CD4-positive, alpha-beta T cell treated with Interleukin-15 for 4 hours (primary cell): ENCODE results near the gene CYB5R4.

Experiments used
- DNase-seq: peaks from one replicate; pipeline ENCODE4 v3.0.0-alpha.2; 2020; ENCODE audit warnings: low spot score

Gene CYB5R4

DNA sequence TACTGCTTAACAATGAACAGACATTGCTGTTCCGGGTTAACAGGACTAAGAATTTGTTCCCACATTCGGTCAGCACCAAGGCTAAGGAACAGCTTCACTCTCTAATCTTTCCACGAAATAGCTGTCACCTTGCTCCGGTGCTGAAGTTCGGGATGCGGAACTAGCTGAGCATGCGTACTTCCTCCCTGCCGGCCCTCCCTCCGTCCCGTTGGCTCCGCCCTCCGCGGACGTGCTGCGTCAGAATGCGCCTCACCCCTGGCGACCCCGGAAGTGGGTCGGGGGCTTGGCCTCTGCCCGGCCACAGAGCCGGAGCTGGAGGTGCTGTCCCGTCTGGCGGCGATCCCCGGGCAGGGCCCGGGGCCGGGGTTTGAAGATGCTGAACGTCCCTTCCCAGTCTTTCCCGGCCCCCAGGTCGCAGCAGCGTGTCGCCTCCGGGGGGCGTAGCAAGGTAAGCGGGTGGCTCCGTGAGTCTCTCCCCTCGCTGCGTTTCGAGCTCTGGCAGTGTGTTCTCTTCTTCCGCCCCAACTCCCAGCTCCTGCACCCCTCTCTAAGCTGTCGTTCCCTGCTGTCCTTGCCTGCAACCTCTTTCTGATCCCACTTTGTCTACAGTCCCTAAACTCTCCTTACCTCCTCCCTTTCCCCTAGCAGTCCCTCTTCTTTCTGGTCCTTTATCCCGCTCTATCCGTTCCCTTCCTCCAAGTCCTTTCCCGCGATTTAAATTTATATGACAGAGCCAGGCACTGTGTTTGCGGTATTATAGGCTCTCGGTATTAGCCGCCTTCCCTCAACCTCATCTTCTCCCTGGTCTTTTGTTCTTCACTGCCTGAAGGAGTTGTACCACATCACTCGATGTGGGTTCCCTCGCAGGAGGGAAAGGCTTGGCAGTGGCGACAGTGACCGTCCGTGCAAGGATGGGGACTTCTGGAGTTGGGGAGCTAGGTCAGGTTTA, at the start of gene CYB5R4:
TSS of gene CYB5R4 (plus strand) at position 280 of the 949 bp plus-strand sequence. CDS start at position 374, 94 bp downstream.
- peak; percentile 93 for DNase-seq

DNA sequence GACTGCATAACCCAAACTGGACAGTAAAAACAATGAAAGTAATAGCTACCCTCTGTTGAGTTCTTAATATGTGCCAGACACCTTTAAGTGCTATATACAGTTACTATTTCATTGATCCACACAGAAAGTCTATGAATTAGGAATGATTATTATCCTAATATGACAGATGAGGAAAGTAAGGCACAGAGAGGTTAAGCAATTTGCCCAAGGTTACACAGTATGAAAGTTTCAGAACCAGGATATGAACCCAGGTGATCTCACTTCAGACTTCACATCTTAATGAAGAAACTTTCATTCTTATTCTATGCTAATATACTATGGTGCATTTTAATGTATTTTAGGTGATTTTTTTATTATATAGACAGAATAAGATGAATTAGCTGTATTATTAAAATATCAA, 46.9 kb upstream of the CYB5R4 start:
- DNase-seq, result no peak

- DNase-seq, result no peak
Observed at GRCh38 chr6:83815631-83816272, 43.7 kb upstream of the CYB5R4 start.

GRCh38 chr6:83822629-83823169, 36.8 kb upstream of the CYB5R4 start:
- no peak for DNase-seq

DNA sequence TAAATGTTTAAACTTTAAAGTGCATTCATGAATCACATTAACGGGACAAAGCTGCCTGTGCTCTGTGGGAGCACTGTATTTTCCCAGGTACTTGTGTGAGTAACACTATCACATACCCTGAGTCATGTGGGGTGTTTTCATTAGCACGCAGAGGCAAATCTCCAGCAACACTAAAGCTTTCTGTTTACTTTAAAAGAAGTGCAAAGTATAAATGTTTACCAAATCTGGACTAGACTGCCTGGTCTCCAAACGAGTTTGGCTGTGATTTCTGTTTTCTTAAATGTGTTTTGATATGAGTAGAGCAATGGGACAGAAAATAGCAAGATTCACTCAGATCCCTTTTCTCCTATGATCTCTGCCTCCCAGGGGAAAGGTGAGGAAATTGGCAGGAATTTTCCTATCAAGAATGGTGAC, 35.1 kb upstream of the CYB5R4 start:
- DNase-seq, result no peak

GRCh38 chr6:83824831-83825230, 34.7 kb upstream of the CYB5R4 start:
- no peak for DNase-seq

- no peak for DNase-seq
Observed at GRCh38 chr6:83827050-83827449, 32.4 kb upstream of the CYB5R4 start.

DNA sequence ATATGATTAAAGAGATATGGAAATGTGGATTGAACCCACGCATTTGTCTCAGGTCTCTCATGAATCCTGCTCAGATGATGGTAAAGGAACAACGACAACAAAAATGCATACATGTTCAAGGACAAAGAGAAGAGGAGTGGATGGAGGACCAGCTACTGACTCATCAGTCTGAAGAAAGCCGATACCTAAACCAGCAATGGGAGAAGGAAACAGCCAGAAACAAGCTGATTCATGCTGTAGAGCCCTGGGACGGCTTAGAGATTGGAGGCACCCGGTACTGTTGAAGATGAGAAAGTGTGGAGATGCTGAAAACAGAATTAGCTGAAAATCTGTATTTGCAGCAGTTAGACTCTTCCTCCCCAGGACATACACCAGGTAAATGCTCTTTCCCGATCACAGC, 20.8 kb upstream of the CYB5R4 start:
- no peak for DNase-seq

DNA sequence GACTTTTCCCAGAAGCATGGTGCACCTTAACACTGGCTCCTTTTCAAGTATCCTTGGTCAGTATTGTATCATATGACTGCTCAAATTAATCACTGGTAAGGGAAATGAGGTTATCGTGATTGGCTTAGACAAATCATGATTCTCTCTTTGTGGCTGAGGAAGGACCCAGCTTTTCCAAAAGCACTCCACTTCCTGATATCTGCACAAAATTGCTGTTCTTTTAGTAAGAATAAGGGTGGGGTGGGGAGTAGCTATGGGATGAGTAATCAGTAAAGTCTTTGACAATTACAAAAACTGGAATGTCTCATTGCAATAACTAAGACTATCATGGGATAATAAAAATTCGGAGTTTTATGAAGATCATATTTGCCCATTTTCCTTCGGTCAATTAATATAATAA, 15.3 kb upstream of the CYB5R4 start:
- no peak for DNase-seq

DNA sequence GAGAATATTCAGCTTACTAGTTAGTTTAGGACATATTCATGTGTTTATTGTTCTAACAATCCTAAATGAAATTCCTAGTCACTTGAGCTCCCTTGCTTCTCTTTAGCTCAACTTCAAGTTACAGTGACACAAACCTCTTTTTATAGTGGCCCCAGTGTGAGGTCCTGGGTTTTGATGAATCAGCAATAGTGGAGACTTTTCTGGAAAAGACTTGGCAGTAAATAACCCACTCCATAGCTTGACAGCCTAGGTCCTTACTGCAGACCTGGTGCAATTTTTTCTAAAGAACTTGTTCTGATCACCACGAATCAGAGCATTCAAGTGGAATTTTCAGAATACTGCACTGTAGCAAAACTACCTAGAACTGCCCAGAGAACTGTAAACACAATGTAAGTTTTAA, 13.2 kb upstream of the CYB5R4 start:
- DNase-seq, result no peak

- no peak for DNase-seq
Observed at GRCh38 chr6:83847179-83847578, 12.3 kb upstream of the CYB5R4 start.

DNA sequence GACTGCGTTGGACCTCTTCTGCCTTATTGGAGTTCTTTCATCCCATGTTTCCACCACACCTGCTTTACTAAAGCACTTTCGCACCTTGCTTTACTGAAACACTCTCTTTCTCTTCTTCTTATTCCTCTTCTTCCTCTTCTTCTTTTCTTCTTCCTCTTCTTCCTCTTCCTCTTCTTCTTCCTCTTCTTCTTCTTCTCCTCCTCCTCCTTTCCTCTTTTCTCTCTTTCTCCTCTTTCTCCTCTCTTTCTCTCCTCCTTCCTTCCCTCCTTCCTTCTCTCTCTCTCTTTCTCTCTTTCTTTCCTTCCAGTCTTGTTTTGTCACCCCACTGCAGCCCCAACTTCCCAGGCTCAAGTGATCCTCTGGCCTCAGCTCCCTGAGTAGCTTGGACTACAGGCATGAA, 10.4 kb upstream of the CYB5R4 start:
- DNase-seq, result no peak

- DNase-seq, result no peak
Observed at GRCh38 chr6:83849610-83850009, 9.9 kb upstream of the CYB5R4 start.

DNA sequence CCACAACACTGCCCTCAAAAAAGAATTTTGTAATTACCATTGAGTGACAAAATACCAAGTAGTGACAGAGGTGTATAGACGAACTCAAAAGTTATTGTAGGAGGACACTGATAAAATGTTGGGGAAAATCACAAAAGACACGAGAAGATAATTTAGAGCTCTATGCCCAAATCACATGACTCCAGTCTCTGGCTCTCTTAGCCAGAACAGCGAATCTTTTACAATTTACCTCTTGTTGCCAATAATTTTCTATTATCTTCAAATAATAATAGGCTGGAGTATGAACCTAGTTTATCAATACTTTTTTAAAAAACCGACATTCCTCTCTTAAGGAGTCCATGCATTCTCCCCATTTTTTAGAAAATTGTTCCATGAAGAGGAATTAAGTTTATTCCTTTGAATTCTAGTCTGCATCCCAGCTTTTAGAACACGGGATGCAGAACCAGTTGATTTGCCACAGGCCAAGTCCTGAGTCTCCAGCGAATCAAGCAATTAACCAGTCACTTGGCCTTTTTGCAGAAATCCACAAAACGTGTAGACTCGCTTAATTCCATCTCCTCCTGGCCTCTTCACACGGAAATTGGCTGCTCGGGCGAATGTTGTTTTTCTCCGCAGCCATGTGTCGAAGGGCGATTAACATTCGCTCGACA, 6.8 kb upstream of the CYB5R4 start:
- no peak for DNase-seq

DNA sequence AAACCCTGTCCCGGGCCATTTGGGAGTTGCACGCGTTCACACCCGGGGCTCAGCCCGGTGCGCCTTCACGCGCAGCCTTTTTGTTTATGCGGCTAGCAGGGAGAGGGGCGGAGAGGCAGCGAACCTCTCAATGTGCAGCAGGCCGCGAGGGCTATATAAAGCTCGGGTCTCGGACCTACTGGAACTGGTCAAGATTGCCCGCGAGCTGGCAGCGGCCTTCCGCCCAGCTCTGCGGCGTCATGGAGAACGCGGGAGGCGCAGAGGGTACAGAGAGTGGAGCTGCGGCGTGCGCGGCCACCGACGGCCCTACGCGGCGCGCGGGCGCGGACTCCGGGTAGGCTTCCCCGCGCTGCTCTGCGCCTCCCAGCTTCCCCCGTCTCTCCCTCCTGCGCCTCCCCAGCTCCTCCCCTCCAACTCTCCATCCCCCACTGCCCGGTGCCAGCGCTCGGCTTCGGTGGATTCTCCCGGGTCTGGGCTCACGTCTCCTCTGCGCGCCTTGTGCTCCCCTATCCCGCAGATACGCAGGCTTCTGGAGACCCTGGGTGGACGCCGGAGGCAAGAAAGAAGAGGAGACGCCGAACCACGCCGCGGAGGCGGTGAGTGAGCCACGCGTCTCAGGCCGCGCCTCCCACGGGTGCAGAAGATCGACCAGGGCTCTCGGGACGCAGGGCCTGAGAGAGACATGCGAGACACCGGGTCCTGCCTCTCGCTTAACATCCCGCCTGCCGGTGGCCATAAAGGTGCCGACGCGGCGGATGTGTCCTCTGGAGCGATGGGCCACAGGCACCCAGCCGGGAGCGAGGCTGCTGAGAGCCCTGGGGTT, 6.1 kb upstream of the CYB5R4 start, which contains the start of gene RIPPLY2:
TSS of gene RIPPLY2 (plus strand) at position 183 of the 823 bp plus-strand sequence. CDS start at position 240, 57 bp downstream.
- no peak for DNase-seq

DNA sequence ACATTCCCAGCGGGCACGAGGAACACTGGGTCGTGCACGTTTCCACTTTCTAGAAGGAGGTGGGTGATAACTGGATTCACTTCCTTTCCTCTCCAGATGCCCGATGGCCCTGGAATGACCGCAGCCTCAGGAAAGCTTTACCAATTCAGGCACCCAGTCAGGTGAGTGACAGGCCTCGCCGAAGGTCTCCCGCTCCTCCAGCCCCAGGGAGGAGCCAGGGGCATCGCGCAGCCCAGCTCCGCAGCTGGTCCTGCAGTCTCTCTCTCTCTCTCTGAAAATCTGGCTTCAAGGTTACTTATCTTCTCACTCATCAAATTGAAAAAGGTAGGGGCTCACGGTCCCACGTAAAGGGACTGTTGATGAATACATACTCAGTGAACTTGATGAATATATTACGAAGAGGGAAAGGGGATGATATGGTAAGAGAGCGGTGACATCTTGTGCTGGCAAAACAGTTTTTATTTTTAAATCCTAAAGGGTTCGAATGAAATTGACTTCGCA, 5.4 kb upstream of the CYB5R4 start:
- DNase-seq, result no peak

DNA sequence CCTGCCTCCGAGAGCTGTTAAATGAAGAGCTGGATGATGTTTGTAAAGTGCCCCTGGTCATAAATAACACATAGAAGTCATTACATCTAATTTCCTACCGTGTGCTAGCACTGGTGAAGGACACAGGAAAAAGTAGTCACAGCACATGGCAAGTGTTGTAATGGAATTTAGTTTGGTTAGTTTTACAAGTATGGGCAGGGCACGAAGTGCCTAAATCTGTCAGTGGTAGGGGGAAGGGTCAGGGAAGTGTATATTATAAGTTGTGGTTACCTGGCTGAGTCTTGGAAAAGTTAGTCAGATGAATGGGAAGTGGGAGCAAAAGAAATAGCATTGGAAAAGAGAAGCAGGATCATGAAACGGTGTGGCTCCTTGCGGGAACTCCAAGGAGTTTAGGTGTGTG, 4.7 kb upstream of the CYB5R4 start:
- no peak for DNase-seq

GRCh38 chr6:83860359-83860755, 868 bp downstream of the CYB5R4 start:
- DNase-seq, result no peak

GRCh38 chr6:83860782-83861495, 1.4 kb downstream of the CYB5R4 start:
- no peak for DNase-seq

GRCh38 chr6:83862776-83863471, 3.4 kb downstream of the CYB5R4 start:
- no peak for DNase-seq
